Gastrocnemius medialis (tissue), 4 donors: ENCODE results near the gene DMD. TPM values are rescaled to one million over a fixed set of nuclear protein-coding genes. Genes with fewer than 3 reads are reported as not detected.

Experiments
- ATAC-seq, 2 donors: fragments of 150-250 bp; one replicate each; pipeline ENCODE4 v1.9.1; 2016
- DNase-seq, 2 donors: peaks; one replicate each; pipeline ENCODE4 v3.0.0-alpha.2; 2019
- H3K27ac ChIP-seq, 4 donors: fragments of 200-600 bp; sonication (generic); 1 replicate in 1 of 4; 2 replicates in 3 of 4; pipeline ENCODE4 v1.5.1; 2016 to 2018; ENCODE audit warnings: mild to moderate bottlenecking in 2 of 4, moderate library complexity in 1 of 4
- H3K27me3 ChIP-seq, 3 donors: fragments of 200-600 bp; sonication (generic) in 2 of 3; 1 replicate in 1 of 3; 2 replicates in 2 of 3; pipeline versions ENCODE4 v1.5.1 to v1.6.0; 2016 to 2019; ENCODE audit warnings: mild to moderate bottlenecking in 1 of 3, moderate library complexity in 1 of 3
- H3K36me3 ChIP-seq, 2 donors: fragments of 200-600 bp; sonication (generic) in 1 of 2; one replicate each; pipeline ENCODE4 v1.5.1; 2017 to 2018
- H3K4me1 ChIP-seq, 2 donors: fragments of 200-600 bp; sonication (generic) in 1 of 2; one replicate each; pipeline ENCODE4 v1.5.1; 2016 to 2017; ENCODE audit warnings: mild to moderate bottlenecking in 2 of 2
- H3K4me3 ChIP-seq, 4 donors: fragments of 200-600 bp; sonication (generic) in 3 of 4; 1 replicate in 1 of 4; 2 replicates in 3 of 4; pipeline ENCODE4 v1.5.1; 2016 to 2019; ENCODE audit warnings: mild to moderate bottlenecking in 2 of 4
- H3K9me3 ChIP-seq, 3 donors: fragments of 200-600 bp; sonication (generic) in 2 of 3; 1 replicate in 1 of 3; 2 replicates in 2 of 3; pipeline ENCODE4 v1.5.1; 2016 to 2019
- CTCF ChIP-seq, 5 experiments: fragments of 450-650 bp in 3 of 5; fragments of 200-600 bp in 2 of 5; sonication (generic) in 2 of 5; IDR thresholded peaks in 4 of 5; conservative IDR thresholded peaks in 1 of 5; 1 replicate in 4 of 5; 2 replicates in 1 of 5; pipeline ENCODE4 v1.5.1; 2016 to 2019; ENCODE audit warnings: antibody characterized with exemption in 5 of 5, mild to moderate bottlenecking in 3 of 5, moderate library complexity in 3 of 5
- POLR2A ChIP-seq, 2 donors: fragments of 450-650 bp; IDR thresholded peaks; one replicate each; pipeline ENCODE4 v1.6.1; 2017; ENCODE audit warnings: antibody characterized with exemption in 2 of 2, mild to moderate bottlenecking in 2 of 2, moderate library complexity in 2 of 2
- in situ Hi-C, 4 donors: fragments of 200-750 bp; cut with MboI; loops; one replicate each; pipeline versions ENCODE4 v1.15.0 to v1.8.0; 2017; ENCODE audit warnings: low sequenced_read_pairs in 4 of 4
- intact Hi-C: fragments of 100-400 bp; cut with DNase I; formaldehyde crosslinking; loops from one replicate; pipeline ENCODE4 v1.15.1; 2023; ENCODE audit warnings: low total_unique reads
- total RNA-seq, 4 donors: library from RNA; depleted of rRNA; stranded (reverse); fragments of >200 nt; gene quantifications; one replicate each; pipeline versions ENCODE4 v1.1.0 to v1.2.3, GENCODE V29; 2016

DMD gene
- total RNA-seq, 4 donors from 2014 or later, result 53.5 to 201 (median 98.9) TPM

GRCh38 chrX:31376408-31377022, 1834.8 kb downstream of the DMD start:
- no peaks in the 10 kb centered on the region for H3K4me1 ChIP-seq
- TF ChIP-seq POLR2A (IDR thresholded peaks at IDR 0.05) (no peak), CTCF (IDR thresholded peaks at IDR 0.05 in 4 of 5, conservative IDR thresholded peaks at IDR 0.05 in 1 of 5) (no peak)
- no peak overlapping the region for H3K27ac ChIP-seq
- intact Hi-C loops (no loop called here), in situ Hi-C loops (no loop called here)
- no peaks in the 10 kb centered on the region for H3K9me3 ChIP-seq
- no peak for DNase-seq
- H3K4me3 ChIP-seq, result no peak overlapping the region
- ATAC-seq, result no peak
- no peaks in the 10 kb centered on the region for H3K27me3 ChIP-seq
- no peaks in the 10 kb centered on the region for H3K36me3 ChIP-seq

DNA sequence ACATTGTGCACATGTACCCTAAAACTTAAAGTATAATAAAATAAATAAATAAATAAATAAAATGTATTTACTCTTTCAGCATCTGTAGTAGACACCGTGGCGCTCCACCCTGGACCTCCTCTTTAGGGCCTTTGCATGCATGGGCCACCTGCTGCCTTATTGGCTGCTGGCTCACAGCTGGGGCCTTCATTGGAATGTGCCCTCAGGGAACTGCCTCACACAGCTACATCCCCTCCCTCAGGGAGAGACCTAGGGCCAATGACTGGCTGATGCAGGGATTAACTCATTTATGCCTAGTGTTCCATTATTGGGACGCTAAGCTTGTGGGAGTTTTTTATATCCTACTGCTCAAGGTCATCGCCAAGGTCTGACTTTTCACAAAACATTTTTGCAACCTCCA, 1836.6 kb downstream of the DMD start:
- Histone ChIP-seq H3K27ac (no peak overlapping the region), H3K27me3 (no peaks in the 10 kb centered on the region), H3K36me3 (no peaks in the 10 kb centered on the region), H3K4me1 (no peaks in the 10 kb centered on the region), H3K9me3 (no peaks in the 10 kb centered on the region), H3K4me3 (no peak overlapping the region)
- no peak for ATAC-seq
- DNase-seq, result no peak
- intact Hi-C loops (no loop called here), in situ Hi-C loops (no loop called here)
- TF ChIP-seq CTCF (IDR thresholded peaks at IDR 0.05 in 4 of 5, conservative IDR thresholded peaks at IDR 0.05 in 1 of 5) (no peak), POLR2A (IDR thresholded peaks at IDR 0.05) (no peak)

GRCh38 chrX:31371956-31372355, 1839.4 kb downstream of the DMD start:
- DNase-seq (no peak), ATAC-seq (no peak)
- TF ChIP-seq CTCF (IDR thresholded peaks at IDR 0.05 in 4 of 5, conservative IDR thresholded peaks at IDR 0.05 in 1 of 5) (no peak), POLR2A (IDR thresholded peaks at IDR 0.05) (no peak)
- in situ Hi-C loops (no loop called here), intact Hi-C loops (no loop called here)
- H3K4me3 ChIP-seq, result no peak overlapping the region
- H3K9me3 ChIP-seq, result no peaks in the 10 kb centered on the region
- H3K4me1 ChIP-seq, result no peaks in the 10 kb centered on the region
- no peak overlapping the region for H3K27ac ChIP-seq
- no peaks in the 10 kb centered on the region for H3K27me3 ChIP-seq
- no peaks in the 10 kb centered on the region for H3K36me3 ChIP-seq

DNA sequence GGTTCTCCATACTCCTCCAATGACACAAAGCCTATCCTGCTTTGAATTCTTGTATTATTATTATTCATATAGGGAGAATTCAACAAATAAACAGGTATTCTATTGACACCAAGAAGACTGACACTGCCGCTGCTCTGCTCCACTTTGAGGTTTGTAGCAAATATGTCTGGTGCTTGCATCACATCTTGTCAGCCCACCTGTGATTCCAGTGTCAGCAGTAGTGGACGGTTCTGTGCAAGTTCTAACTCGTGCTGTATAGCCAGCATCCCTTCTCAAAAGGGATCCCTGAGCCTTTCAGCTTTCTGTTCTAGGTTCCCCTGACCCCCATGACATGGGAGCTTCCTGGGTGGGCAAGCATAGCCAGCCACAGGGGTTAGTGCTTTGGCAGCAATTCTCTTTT, 1843.5 kb downstream of the DMD start:
- in situ Hi-C loops (no loop called here), intact Hi-C loops (no loop called here)
- no peak for DNase-seq
- Histone ChIP-seq H3K27me3 (no peaks in the 10 kb centered on the region), H3K27ac (no peak overlapping the region), H3K36me3 (no peaks in the 10 kb centered on the region), H3K4me1 (no peaks in the 10 kb centered on the region), H3K4me3 (no peak overlapping the region), H3K9me3 (no peaks in the 10 kb centered on the region)
- ATAC-seq, result no peak
- TF ChIP-seq CTCF (IDR thresholded peaks at IDR 0.05 in 4 of 5, conservative IDR thresholded peaks at IDR 0.05 in 1 of 5), result no peak
- TF ChIP-seq POLR2A (IDR thresholded peaks at IDR 0.05), result no peak

GRCh38 chrX:31366041-31366440, 1845.3 kb downstream of the DMD start:
- in situ Hi-C loops, result no loop called here
- intact Hi-C loops, result no loop called here
- TF ChIP-seq CTCF (IDR thresholded peaks at IDR 0.05 in 4 of 5, conservative IDR thresholded peaks at IDR 0.05 in 1 of 5) (no peak), POLR2A (IDR thresholded peaks at IDR 0.05) (no peak)
- DNase-seq, result no peak
- no peaks in the 10 kb centered on the region for H3K9me3 ChIP-seq
- H3K27me3 ChIP-seq, result no peaks in the 10 kb centered on the region
- ATAC-seq, result no peak
- no peaks in the 10 kb centered on the region for H3K4me1 ChIP-seq
- H3K27ac ChIP-seq, result no peak overlapping the region
- H3K36me3 ChIP-seq, result no peaks in the 10 kb centered on the region
- H3K4me3 ChIP-seq, result no peak overlapping the region
